GM12891 (cell line): ENCODE data around the gene TRMT10A.

Experiments used
- PAX5 ChIP-seq: IDR thresholded peaks from 2 replicates; pipeline ENCODE4 v1.6.1; 2011; ENCODE audit warnings: low read length, moderate library complexity, mild to moderate bottlenecking; ENCODE audit not compliant: insufficient read depth, severe bottlenecking
- POLR2A ChIP-seq: IDR thresholded peaks from 2 replicates; pipeline ENCODE4 v1.6.1; 2011; ENCODE audit warnings: low read depth, low read length, control low read depth
- POLR2AphosphoS5 ChIP-seq: IDR thresholded peaks from 2 replicates; pipeline ENCODE4 v1.6.1; 2011; ENCODE audit warnings: low read depth, low read length, control low read depth
- POU2F2 ChIP-seq: IDR thresholded peaks from 2 replicates; pipeline ENCODE4 v1.6.1; 2011; ENCODE audit warnings: low read depth, mild to moderate bottlenecking, control low read depth, low read length, moderate library complexity
- SPI1 ChIP-seq: IDR thresholded peaks from 2 replicates; pipeline ENCODE4 v1.6.1; 2011; ENCODE audit warnings: low read depth, low read length, control low read depth
- TAF1 ChIP-seq: IDR thresholded peaks from 2 replicates; pipeline ENCODE4 v1.6.1; 2011; ENCODE audit warnings: low read depth, low read length, control low read depth

DNA sequence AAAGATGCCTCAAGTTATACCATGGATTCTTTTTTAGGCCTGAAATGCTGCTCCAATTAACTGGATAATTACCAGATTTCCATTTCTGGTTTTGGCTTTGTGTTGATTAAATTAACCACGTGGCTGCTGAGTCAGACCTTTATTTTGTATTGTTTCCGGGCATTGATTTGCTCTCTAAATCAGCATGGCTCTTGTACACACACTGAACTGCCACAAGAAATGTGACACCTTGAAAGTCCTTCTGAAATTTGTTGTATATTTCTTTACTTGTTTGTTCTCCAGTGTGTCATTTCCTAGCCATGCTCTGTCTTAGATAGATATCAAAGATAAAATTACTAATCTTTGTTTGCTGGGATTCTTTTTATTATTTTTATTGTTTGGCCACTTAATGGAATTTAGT lies 22.5 kb upstream of the TRMT10A start:
- TF ChIP-seq POU2F2, result no peak
- TF ChIP-seq POLR2AphosphoS5, result no peak
- TF ChIP-seq POLR2A, result no peak
- no peak for TF ChIP-seq TAF1
- TF ChIP-seq SPI1, result no peak
- TF ChIP-seq PAX5, result no peak
